ENCODE data around the gene VIT.

The VIT gene

DNA sequence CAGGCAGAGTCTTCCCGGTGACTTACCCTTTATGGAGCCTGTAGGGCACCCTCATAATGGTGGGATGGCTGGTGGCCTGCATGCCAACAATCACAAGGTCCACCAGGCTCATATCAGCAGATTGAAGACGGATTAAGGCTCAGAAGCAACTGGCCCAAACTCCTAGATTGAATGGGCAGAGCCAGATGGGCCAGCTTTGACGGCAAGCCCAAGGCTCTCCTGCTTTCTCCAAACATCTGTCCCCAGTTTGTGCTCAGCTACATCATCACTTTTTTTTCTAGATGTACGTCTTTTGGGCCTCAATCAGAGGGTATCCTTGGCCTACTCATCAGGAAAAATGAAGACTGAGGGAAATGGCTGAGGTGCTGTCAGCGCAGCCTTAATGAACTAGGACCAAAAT is 114.6 kb downstream of the VIT start:
- DNase-seq (ENCODE audit: low read depth, low spot score): no peak
- ChIA-PET CTCF (interaction anchor here (0.8 to 1.1 kb wide), 3 partner anchors 29 to 44 kb away, joined by 3 read pairs; no protein-coding TSS in a partner anchor), POLR2A (no interaction called here)
- no peak overlapping the region for H3K4me3 ChIP-seq (ENCODE audit: low read depth, low read length)
- TF ChIP-seq, protein P1, sequence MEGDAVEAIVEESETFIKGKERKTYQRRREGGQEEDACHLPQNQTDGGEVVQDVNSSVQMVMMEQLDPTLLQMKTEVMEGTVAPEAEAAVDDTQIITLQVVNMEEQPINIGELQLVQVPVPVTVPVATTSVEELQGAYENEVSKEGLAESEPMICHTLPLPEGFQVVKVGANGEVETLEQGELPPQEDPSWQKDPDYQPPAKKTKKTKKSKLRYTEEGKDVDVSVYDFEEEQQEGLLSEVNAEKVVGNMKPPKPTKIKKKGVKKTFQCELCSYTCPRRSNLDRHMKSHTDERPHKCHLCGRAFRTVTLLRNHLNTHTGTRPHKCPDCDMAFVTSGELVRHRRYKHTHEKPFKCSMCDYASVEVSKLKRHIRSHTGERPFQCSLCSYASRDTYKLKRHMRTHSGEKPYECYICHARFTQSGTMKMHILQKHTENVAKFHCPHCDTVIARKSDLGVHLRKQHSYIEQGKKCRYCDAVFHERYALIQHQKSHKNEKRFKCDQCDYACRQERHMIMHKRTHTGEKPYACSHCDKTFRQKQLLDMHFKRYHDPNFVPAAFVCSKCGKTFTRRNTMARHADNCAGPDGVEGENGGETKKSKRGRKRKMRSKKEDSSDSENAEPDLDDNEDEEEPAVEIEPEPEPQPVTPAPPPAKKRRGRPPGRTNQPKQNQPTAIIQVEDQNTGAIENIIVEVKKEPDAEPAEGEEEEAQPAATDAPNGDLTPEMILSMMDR (IDR thresholded peaks at IDR 0.05; ENCODE audit: insufficient read depth, low read length, missing control alignments): no peak

DNA sequence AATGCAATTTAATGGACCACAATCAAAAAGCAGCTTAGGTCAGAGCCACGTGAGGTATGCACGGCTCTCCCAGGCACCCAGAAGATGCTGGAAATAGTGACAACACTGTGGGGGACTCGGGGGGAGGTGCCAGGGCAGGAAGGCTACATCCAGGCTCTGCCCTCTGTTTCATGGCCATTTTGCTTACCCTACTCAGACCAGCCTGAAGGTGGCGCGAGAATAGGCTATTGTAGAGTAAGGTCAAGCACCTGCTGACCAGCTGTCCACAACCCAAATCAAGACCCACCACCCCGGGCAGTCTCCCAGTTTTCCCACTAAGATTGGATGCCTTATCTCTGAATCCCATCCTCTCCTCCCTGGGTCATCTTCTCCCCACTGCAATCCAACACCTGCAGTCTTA is 115.7 kb downstream of the VIT start:
- CTCF ChIA-PET: interaction anchor here (0.9 kb wide), 1 partner anchor 33 kb away, joined by 3 read pairs; no protein-coding TSS in a partner anchor
- TF ChIP-seq, protein P1 (IDR thresholded peaks at IDR 0.05; ENCODE audit: insufficient read depth, low read length, missing control alignments): no peak
- POLR2A ChIA-PET: no interaction called here
- H3K4me3 ChIP-seq (ENCODE audit: low read depth, low read length): no peak overlapping the region
- DNase-seq (ENCODE audit: low read depth, low spot score): no peak

DNA sequence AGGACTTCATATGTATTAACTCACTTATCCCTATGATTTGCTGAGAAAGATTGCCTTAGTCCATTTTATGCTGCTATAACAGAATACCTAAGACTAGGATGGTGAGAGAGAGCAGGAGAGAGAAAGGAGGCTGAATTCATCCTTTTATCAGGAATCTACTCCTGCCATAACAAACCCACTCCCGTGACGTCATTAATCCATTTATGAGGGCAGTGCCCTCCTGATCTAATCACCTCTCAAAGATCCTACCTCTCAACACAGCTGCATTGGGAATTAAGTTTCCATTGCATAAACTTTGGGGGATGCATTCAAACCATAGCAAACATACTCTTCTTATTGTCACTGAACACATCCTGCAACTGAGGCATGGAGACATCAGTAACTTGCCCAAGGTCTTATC is 122.0 kb downstream of the VIT start:
- no peak for DNase-seq (ENCODE audit: low read depth, low spot score)
- ChIA-PET CTCF (interaction anchor here (1.2 kb wide), 1 partner anchor 33 kb away, joined by 3 read pairs; no protein-coding TSS in a partner anchor), POLR2A (no interaction called here)
- TF ChIP-seq, protein P1 (IDR thresholded peaks at IDR 0.05; ENCODE audit: insufficient read depth, low read length, missing control alignments): no peak
- H3K4me3 ChIP-seq (ENCODE audit: low read depth, low read length): no peak overlapping the region

DNA sequence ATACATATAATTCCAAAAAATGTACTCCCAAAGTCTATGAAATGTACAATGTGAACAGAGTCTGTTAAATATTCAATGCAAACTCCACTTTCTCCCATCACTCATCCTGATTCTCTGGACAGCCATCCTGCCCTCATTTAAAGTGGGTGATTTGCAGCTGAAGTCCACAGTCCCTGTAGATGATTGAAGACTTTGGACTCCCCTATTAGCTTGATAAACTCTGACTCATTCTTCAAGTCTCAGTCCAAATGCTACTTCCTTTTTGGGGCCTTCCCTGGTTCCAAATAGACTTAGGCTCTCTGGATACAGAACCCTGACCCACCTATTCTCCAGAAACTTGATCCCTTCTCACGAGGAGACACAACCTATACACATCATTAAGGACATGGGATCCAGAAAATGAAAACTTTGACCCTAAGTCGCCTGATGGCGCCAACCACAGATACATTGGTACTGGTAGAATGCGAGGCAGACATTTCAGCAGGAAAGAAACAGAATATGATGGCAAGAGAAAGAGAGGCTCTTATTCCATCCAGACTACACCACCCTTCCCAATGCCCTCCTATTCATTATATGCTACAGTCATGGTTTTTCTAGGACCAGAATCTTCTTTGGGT is 122.7 kb downstream of the VIT start:
- TF ChIP-seq, protein P1 (IDR thresholded peaks at IDR 0.05; ENCODE audit: insufficient read depth, low read length, missing control alignments): no peak
- no peak for DNase-seq (ENCODE audit: low read depth, low spot score)
- H3K4me3 ChIP-seq (ENCODE audit: low read depth, low read length): no peak overlapping the region
- POLR2A ChIA-PET: no interaction called here
- CTCF ChIA-PET: interaction anchor here (1.1 to 1.2 kb wide), 3 partner anchors 34 to 39 kb away, joined by 3 read pairs; no protein-coding TSS in a partner anchor

DNA sequence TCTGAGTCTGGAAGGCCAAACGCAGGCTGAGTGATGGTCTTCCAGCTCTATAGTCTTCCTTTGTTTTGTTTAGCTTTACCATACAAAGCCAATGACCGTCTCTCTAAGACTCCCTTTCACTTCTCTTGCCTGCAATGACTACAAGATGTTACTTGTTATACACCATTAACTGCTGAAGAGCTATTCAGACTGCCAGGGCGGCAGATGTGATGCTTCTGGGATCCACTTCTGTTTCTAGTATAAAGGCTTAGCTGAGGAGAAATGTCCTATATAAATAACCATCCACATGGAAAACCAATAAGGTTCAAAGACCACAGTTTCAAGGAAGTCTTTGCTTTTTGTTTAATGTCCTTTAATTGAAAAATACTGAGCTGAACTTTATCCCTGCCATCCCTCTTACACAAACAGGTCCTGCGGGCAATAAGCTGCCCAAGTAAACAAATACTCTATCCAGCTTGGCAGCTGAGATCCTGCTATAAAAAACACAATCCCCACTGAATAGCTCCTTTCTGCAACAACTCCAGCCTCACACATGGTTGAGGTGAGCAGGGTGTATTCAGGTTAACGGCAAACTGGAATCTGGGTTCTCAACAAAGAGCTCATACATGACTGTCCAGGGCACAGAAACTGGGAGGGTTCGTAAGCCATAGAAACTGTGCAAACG is 124.6 kb downstream of the VIT start:
- POLR2A ChIA-PET: no interaction called here
- TF ChIP-seq, protein P1 (IDR thresholded peaks at IDR 0.05; ENCODE audit: insufficient read depth, low read length, missing control alignments): no peak
- CTCF ChIA-PET: interaction anchor here (0.6 to 1.3 kb wide), 3 partner anchors 16 to 42 kb away, joined by 3 to 4 read pairs (median 3); no protein-coding TSS in a partner anchor
- no peak for DNase-seq (ENCODE audit: low read depth, low spot score)
- no peak overlapping the region for H3K4me3 ChIP-seq (ENCODE audit: low read depth, low read length)

DNA sequence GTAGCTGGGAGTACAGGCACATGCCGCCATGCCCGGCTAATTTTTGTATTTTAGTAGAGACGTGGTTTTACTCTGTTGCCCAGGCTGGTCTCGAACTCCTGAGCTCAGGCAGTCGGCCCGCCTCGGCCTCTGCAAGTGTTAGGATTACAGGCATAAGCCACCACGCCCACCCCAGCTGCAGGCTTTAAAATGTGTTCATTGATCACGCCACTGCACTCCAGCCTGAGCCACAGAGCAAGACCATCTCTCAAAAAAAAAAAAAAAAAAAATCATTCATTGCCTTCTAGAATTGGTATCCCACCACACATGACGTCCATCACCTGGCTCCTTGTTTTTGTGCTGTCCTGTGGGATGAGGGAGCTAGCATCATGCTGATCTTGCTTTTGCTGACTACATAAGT is 127.4 kb downstream of the VIT start:
- DNase-seq (ENCODE audit: low read depth, low spot score): no peak
- CTCF ChIA-PET: interaction anchor here (1.0 kb wide), 1 partner anchor 38 kb away, joined by 6 read pairs; no protein-coding TSS in a partner anchor
- TF ChIP-seq, protein P1 (IDR thresholded peaks at IDR 0.05; ENCODE audit: insufficient read depth, low read length, missing control alignments): no peak
- no peak overlapping the region for H3K4me3 ChIP-seq (ENCODE audit: low read depth, low read length)
- POLR2A ChIA-PET: no interaction called here

All from AG04449 (cell line).